ENCODE results near the gene CLDND2.
A peak's percentile ranks its signal among the peaks of the same experiment; 100 is the strongest.

Gene CLDND2

GRCh38 chr19:51357952-51358351, 10.9 kb downstream of the CLDND2 start:
- WGBS (ENCODE audit: insufficient coverage): 96% methylated on average over 7 of the region's 7 CpGs
- no peaks in the 10 kb centered on the region for H3K27me3 ChIP-seq (replicated peaks in 2 of 5; ENCODE audit: control insufficient read depth in 4 of 5, insufficient read depth in 5 of 5, low read length in 4 of 5)
- no peak overlapping the region for H3K27ac ChIP-seq (ENCODE audit: insufficient read depth in 1 of 2, low read depth in 1 of 2, low read length in 2 of 2, poor library complexity in 1 of 2, severe bottlenecking in 2 of 2)
- no peak overlapping the region for H3K4me3 ChIP-seq (ENCODE audit: control insufficient read depth in 1 of 7, extremely low read depth in 1 of 7, insufficient read depth in 4 of 7, low read depth in 2 of 7, low read length in 6 of 7)
- H3K9me3 ChIP-seq (ENCODE audit: control extremely low read depth in 1 of 5, control insufficient read depth in 4 of 5, insufficient read depth in 2 of 5, low read depth in 1 of 5, low read length in 4 of 5): no peaks in the 10 kb centered on the region
- peaks cover 0 to 12% (median 7%) of the 10 kb centered on the region in 4 experiments for H3K4me1 ChIP-seq (ENCODE audit: control extremely low read depth in 1 of 4, control insufficient read depth in 4 of 4, insufficient read depth in 4 of 4, low read length in 3 of 4)
- DNase-seq: no peak
- H3K36me3 ChIP-seq (ENCODE audit: control insufficient read depth in 4 of 4, insufficient read depth in 4 of 4, low read length in 3 of 4): peaks cover 2 to 12% (median 7%) of the 10 kb centered on the region in 4 experiments
- ChIA-PET CTCF (interaction anchor here (1.5 to 1.6 kb wide), 2 partner anchors 15 to 19 kb away, joined by 3 to 4 read pairs; no protein-coding TSS in a partner anchor), POLR2A (no interaction called here)

GRCh38 chr19:51356159-51356801, 12.5 kb downstream of the CLDND2 start:
- CTCF ChIA-PET: interaction anchor here (1.2 to 1.6 kb wide), 2 partner anchors 11 to 13 kb away, joined by 3 read pairs; no protein-coding TSS in a partner anchor
- H3K27ac ChIP-seq (ENCODE audit: insufficient read depth in 1 of 2, low read depth in 1 of 2, low read length in 2 of 2, poor library complexity in 1 of 2, severe bottlenecking in 2 of 2): no peak overlapping the region
- H3K4me3 ChIP-seq (ENCODE audit: control insufficient read depth in 1 of 7, extremely low read depth in 1 of 7, insufficient read depth in 4 of 7, low read depth in 2 of 7, low read length in 6 of 7): no peak overlapping the region
- POLR2A ChIA-PET: no interaction called here
- no peak for DNase-seq
- peaks cover 3 to 27% (median 16%) of the 10 kb centered on the region in 4 experiments for H3K36me3 ChIP-seq (ENCODE audit: control insufficient read depth in 4 of 4, insufficient read depth in 4 of 4, low read length in 3 of 4)
- 85% methylated on average over 4 of the region's 10 CpGs for WGBS (ENCODE audit: insufficient coverage)
- no peaks in the 10 kb centered on the region for H3K9me3 ChIP-seq (ENCODE audit: control extremely low read depth in 1 of 5, control insufficient read depth in 4 of 5, insufficient read depth in 2 of 5, low read depth in 1 of 5, low read length in 4 of 5)
- no peaks in the 10 kb centered on the region for H3K27me3 ChIP-seq (replicated peaks in 2 of 5; ENCODE audit: control insufficient read depth in 4 of 5, insufficient read depth in 5 of 5, low read length in 4 of 5)
- no peaks in the 10 kb centered on the region for H3K4me1 ChIP-seq (ENCODE audit: control extremely low read depth in 1 of 4, control insufficient read depth in 4 of 4, insufficient read depth in 4 of 4, low read length in 3 of 4)

- H3K9me3 ChIP-seq (ENCODE audit: control extremely low read depth in 1 of 5, control insufficient read depth in 4 of 5, insufficient read depth in 2 of 5, low read depth in 1 of 5, low read length in 4 of 5): no peaks in the 10 kb centered on the region
- ChIA-PET POLR2A (interaction anchor here (0.8 kb wide), 1 partner anchor 11 kb away, joined by 3 read pairs; the partner anchor contains the start of gene ETFB), CTCF (interaction anchor here (1.1 kb wide), 1 partner anchor 8 kb away, joined by 3 read pairs; no protein-coding TSS in a partner anchor)
- DNase-seq: no peak
- H3K27me3 ChIP-seq (replicated peaks in 2 of 5; ENCODE audit: control insufficient read depth in 4 of 5, insufficient read depth in 5 of 5, low read length in 4 of 5): no peaks in the 10 kb centered on the region
- H3K27ac ChIP-seq (ENCODE audit: insufficient read depth in 1 of 2, low read depth in 1 of 2, low read length in 2 of 2, poor library complexity in 1 of 2, severe bottlenecking in 2 of 2): no peak overlapping the region
- H3K4me3 ChIP-seq (ENCODE audit: control insufficient read depth in 1 of 7, extremely low read depth in 1 of 7, insufficient read depth in 4 of 7, low read depth in 2 of 7, low read length in 6 of 7): no peak overlapping the region
- H3K4me1 ChIP-seq (ENCODE audit: control extremely low read depth in 1 of 4, control insufficient read depth in 4 of 4, insufficient read depth in 4 of 4, low read length in 3 of 4): no peaks in the 10 kb centered on the region
- peaks cover 3 to 40% (median 25%) of the 10 kb centered on the region in 4 experiments for H3K36me3 ChIP-seq (ENCODE audit: control insufficient read depth in 4 of 4, insufficient read depth in 4 of 4, low read length in 3 of 4)
- 86% methylated on average over 4 of the region's 8 CpGs for WGBS (ENCODE audit: insufficient coverage)
These were observed 14.1 kb downstream of the CLDND2 start for GRCh38 chr19:51354742-51355148.

GRCh38 chr19:51354103-51354741, 14.6 kb downstream of the CLDND2 start:
- no peak for DNase-seq
- POLR2A ChIA-PET: no interaction called here
- Histone ChIP-seq H3K36me3 (ENCODE audit: control insufficient read depth in 4 of 4, insufficient read depth in 4 of 4, low read length in 3 of 4) (peaks cover 3 to 43% (median 25%) of the 10 kb centered on the region in 4 experiments), H3K27me3 (replicated peaks in 2 of 5; ENCODE audit: control insufficient read depth in 4 of 5, insufficient read depth in 5 of 5, low read length in 4 of 5) (no peaks in the 10 kb centered on the region), H3K4me3 (ENCODE audit: control insufficient read depth in 1 of 7, extremely low read depth in 1 of 7, insufficient read depth in 4 of 7, low read depth in 2 of 7, low read length in 6 of 7) (no peak overlapping the region), H3K27ac (ENCODE audit: insufficient read depth in 1 of 2, low read depth in 1 of 2, low read length in 2 of 2, poor library complexity in 1 of 2, severe bottlenecking in 2 of 2) (no peak overlapping the region), H3K9me3 (ENCODE audit: control extremely low read depth in 1 of 5, control insufficient read depth in 4 of 5, insufficient read depth in 2 of 5, low read depth in 1 of 5, low read length in 4 of 5) (no peaks in the 10 kb centered on the region), H3K4me1 (ENCODE audit: control extremely low read depth in 1 of 4, control insufficient read depth in 4 of 4, insufficient read depth in 4 of 4, low read length in 3 of 4) (no peaks in the 10 kb centered on the region)
- 99% methylated on average over 8 of the region's 12 CpGs for WGBS (ENCODE audit: insufficient coverage)
- CTCF ChIA-PET: interaction anchor here (1.1 kb wide), 1 partner anchor 8 kb away, joined by 3 read pairs; no protein-coding TSS in a partner anchor

- Histone ChIP-seq H3K27me3 (replicated peaks in 2 of 5; ENCODE audit: control insufficient read depth in 4 of 5, insufficient read depth in 5 of 5, low read length in 4 of 5) (no peaks in the 10 kb centered on the region), H3K9me3 (ENCODE audit: control extremely low read depth in 1 of 5, control insufficient read depth in 4 of 5, insufficient read depth in 2 of 5, low read depth in 1 of 5, low read length in 4 of 5) (no peaks in the 10 kb centered on the region), H3K36me3 (ENCODE audit: control insufficient read depth in 4 of 4, insufficient read depth in 4 of 4, low read length in 3 of 4) (peaks cover 3 to 43% (median 24%) of the 10 kb centered on the region in 4 experiments), H3K4me1 (ENCODE audit: control extremely low read depth in 1 of 4, control insufficient read depth in 4 of 4, insufficient read depth in 4 of 4, low read length in 3 of 4) (no peaks in the 10 kb centered on the region), H3K27ac (ENCODE audit: insufficient read depth in 1 of 2, low read depth in 1 of 2, low read length in 2 of 2, poor library complexity in 1 of 2, severe bottlenecking in 2 of 2) (no peak overlapping the region), H3K4me3 (ENCODE audit: control insufficient read depth in 1 of 7, extremely low read depth in 1 of 7, insufficient read depth in 4 of 7, low read depth in 2 of 7, low read length in 6 of 7) (no peak overlapping the region)
- ChIA-PET POLR2A (no interaction called here), CTCF (interaction anchor here (3.2 kb wide), 1 partner anchor 12 kb away, joined by 11 read pairs; the partner anchor contains the start of gene VSIG10L)
- no peak for DNase-seq
- WGBS (ENCODE audit: insufficient coverage): 96% methylated on average over 11 of the region's 16 CpGs
These were observed 15.9 kb downstream of the CLDND2 start for GRCh38 chr19:51352783-51353360.

GRCh38 chr19:51351266-51351990, 17.4 kb downstream of the CLDND2 start:
- WGBS (ENCODE audit: insufficient coverage): 96% methylated on average over 11 of the region's 11 CpGs
- ChIA-PET POLR2A (no interaction called here), CTCF (interaction anchor here (0.8 to 3.2 kb wide), 3 partner anchors 11 to 88 kb away, joined by 3 to 11 read pairs (median 4); partner anchors contain the start of gene VSIG10L)
- peaks cover 6 to 55% (median 31%) of the 10 kb centered on the region in 4 experiments for H3K36me3 ChIP-seq (ENCODE audit: control insufficient read depth in 4 of 4, insufficient read depth in 4 of 4, low read length in 3 of 4)
- H3K27me3 ChIP-seq (replicated peaks in 2 of 5; ENCODE audit: control insufficient read depth in 4 of 5, insufficient read depth in 5 of 5, low read length in 4 of 5): no peaks in the 10 kb centered on the region
- DNase-seq: no peak
- H3K4me1 ChIP-seq (ENCODE audit: control extremely low read depth in 1 of 4, control insufficient read depth in 4 of 4, insufficient read depth in 4 of 4, low read length in 3 of 4): no peaks in the 10 kb centered on the region
- no peak overlapping the region for H3K4me3 ChIP-seq (ENCODE audit: control insufficient read depth in 1 of 7, extremely low read depth in 1 of 7, insufficient read depth in 4 of 7, low read depth in 2 of 7, low read length in 6 of 7)
- H3K27ac ChIP-seq (ENCODE audit: insufficient read depth in 1 of 2, low read depth in 1 of 2, low read length in 2 of 2, poor library complexity in 1 of 2, severe bottlenecking in 2 of 2): peak overlapping the region in 1 of 2 experiments; percentile 72
- H3K9me3 ChIP-seq (ENCODE audit: control extremely low read depth in 1 of 5, control insufficient read depth in 4 of 5, insufficient read depth in 2 of 5, low read depth in 1 of 5, low read length in 4 of 5): no peaks in the 10 kb centered on the region

Measured in common myeloid progenitor, CD34-positive (primary cell).